GM21723 (cell line): ENCODE results near the gene XRCC1.
"Not testable (repeated sequence)": the region's sequence is repeated elsewhere in the genome, so short reads cannot be mapped to it uniquely, and the experiment has no call there.

Experiments used
- ATAC-seq: cut with Tn5 transposase; IDR thresholded peaks from one replicate; pipeline ENCODE4 v1.9.1; 2021; ENCODE audit warnings: mild to moderate bottlenecking, moderate library complexity; ENCODE audit not compliant: unreplicated experiment

Gene XRCC1

GRCh38 chr19:43524922-43525835 lies 50.1 kb downstream of the XRCC1 start:
- peak; percentile 40 for ATAC-seq

GRCh38 chr19:43523696-43524095 lies 51.6 kb downstream of the XRCC1 start:
- ATAC-seq, result not testable (repeated sequence)

- ATAC-seq, result no peak
Observed at GRCh38 chr19:43522929-43523328, 52.4 kb downstream of the XRCC1 start.

- ATAC-seq, result no peak
Observed at GRCh38 chr19:43519436-43520088, 55.8 kb downstream of the XRCC1 start.

- no peak for ATAC-seq
Observed at GRCh38 chr19:43518051-43518450, 57.3 kb downstream of the XRCC1 start.

GRCh38 chr19:43512399-43512798 lies 62.9 kb downstream of the XRCC1 start:
- ATAC-seq, result not testable (repeated sequence)

GRCh38 chr19:43511324-43511723 lies 64.0 kb downstream of the XRCC1 start:
- no peak for ATAC-seq

- ATAC-seq, result no peak
Observed at GRCh38 chr19:43510713-43511112, 64.6 kb downstream of the XRCC1 start.

GRCh38 chr19:43507880-43508279 lies 67.4 kb downstream of the XRCC1 start:
- ATAC-seq, result no peak

- no peak for ATAC-seq
Observed at GRCh38 chr19:43506629-43507028, 68.7 kb downstream of the XRCC1 start.

- ATAC-seq, result no peak
Observed at GRCh38 chr19:43505941-43506340, 69.4 kb downstream of the XRCC1 start.

GRCh38 chr19:43505186-43505456 lies 70.2 kb downstream of the XRCC1 start:
- ATAC-seq, result no peak

GRCh38 chr19:43504426-43505185 lies 70.7 kb downstream of the XRCC1 start, which contains the start of gene PHLDB3:
Gene PHLDB3 (minus strand): TSS chr19:43504746. CDS start chr19:43504118, 628 bp downstream.
- peak; percentile 21 for ATAC-seq

- peak; percentile 84 for ATAC-seq
Observed at GRCh38 chr19:43503501-43504425, 71.6 kb downstream of the XRCC1 start.

- ATAC-seq, result no peak
Observed at GRCh38 chr19:43502419-43502976, 72.8 kb downstream of the XRCC1 start.

GRCh38 chr19:43501661-43502418 lies 73.5 kb downstream of the XRCC1 start:
- ATAC-seq, result no peak

GRCh38 chr19:43499042-43499441 lies 76.3 kb downstream of the XRCC1 start:
- ATAC-seq, result no peak

- no peak for ATAC-seq
Observed at GRCh38 chr19:43498233-43498842, 77.0 kb downstream of the XRCC1 start.

GRCh38 chr19:43496960-43497359 lies 78.4 kb downstream of the XRCC1 start:
- no peak for ATAC-seq
